Ammon's horn (tissue), 1 donor: ENCODE results near the gene USP35.
A peak's percentile ranks its signal among the peaks of the same experiment; 100 is the strongest.
"Not testable (repeated sequence)": the region's sequence is repeated elsewhere in the genome, so short reads cannot be mapped to it uniquely, and the experiment has no call there.

ENCODE experiments used
- DNase-seq: peaks from one replicate; pipeline ENCODE4 v3.0.0-alpha.2; 2016; ENCODE audit warnings: low spot score

The USP35 gene

DNA sequence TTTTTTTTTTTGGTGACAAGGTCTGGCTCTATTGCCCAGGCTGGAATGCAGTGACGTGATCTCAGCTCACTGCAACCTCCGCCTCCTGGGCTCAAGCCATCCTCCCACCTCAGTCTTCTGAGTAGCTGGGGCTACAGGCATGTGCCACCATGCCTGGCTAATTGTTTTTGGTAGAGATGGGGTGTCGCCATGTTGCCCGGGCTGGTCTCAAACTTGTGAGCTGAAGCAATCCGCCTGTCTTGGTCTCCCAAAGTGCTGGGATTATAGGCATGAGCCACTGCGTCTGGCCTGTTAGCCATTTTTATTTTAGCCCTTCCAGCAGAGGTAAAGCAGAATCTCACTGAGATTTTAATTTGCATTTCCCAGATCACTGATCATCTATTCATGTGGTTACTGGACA lies 44.3 kb downstream of the USP35 start:
- not testable (repeated sequence) for DNase-seq

DNA sequence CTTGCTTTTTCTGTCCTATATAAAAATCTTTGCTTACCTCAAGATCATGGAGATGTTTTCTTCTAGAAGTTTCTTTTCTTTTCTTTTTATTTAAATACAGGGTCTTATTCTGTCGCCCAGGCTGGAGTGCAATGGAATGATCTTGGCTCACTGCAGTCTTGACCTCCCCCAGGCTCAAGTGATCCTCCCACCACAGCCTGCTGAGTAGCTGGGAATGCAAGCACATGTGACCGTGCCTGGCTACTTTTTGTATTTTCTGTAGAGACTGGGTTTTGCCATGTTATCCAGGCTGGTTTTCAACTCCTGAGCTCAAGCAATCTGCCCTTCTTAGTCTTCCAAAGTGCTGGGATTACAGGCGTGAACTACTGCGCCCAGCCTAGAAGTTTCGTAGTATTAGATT lies 45.3 kb downstream of the USP35 start:
- no peak for DNase-seq

DNA sequence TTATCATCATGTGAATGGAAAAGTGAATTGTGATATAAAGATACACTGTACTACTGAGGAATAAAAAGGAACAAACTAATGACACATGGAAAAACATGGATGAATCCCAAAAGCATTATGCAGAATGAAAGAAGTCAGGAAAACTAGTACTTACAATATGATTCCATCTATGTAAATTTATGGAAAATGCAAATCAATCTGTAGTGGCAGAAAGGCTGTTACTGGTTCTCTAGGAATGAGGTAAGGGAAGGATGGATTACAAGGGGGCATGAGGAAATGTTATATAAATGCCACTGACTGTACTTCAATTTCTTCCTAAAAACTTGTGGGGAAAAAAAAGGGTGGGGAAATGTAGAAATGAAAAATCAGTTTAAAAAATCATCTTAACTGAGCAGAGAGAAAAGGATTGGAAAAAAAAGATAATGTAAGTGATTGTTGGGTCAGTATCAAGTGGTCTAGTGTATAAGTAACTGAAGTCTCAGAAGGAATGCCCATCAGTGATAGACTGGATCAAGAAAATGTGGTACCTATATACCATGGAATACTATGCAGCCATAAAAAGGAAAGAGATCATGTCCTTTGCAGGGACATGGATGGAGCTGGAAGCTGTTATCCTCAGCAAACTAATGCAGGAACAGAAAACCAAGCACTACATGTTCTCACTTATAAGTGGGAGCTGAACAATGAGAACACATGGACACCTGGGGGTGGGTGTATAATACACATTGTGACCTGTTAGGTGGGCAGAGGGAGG lies 48.8 kb downstream of the USP35 start:
- DNase-seq: no peak

DNA sequence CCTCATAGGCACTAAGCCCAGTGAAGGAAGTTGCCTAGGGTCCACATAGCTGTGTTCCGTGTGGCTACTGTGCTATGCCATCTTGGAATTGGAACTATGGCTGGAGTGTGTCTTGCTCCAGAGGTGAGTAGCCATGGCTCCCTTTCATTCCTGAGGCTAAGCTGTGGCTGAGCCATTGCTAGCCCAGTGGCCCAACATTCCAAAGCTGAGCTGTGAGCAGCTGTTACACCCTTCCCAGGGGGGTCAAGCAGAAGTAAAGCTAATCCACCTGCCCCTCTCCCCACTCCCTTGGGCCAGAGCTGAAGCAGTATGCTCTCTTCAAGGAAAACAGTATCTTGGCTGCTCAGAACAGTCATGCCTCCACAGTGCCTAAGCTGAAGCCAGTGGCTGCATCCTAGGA lies 51.1 kb downstream of the USP35 start:
- no peak for DNase-seq

DNA sequence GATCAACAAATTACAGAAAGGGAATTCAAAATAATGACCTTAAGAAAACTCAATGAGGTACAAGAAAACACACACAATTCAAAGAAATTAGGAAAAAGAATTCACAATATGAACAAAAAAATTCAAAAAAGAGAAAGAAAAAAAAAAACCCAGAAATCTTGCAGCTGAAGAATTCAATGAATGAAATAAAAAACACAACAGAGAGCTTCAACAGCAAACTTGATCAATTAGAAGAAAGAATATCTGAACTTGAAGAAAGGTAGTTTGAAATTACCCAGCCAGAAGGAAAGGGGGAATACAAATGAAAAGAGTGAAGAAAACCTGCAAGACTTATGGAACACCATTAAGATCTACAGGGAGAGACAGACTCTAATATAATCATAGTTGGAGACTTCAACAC lies 52.8 kb downstream of the USP35 start:
- DNase-seq: no peak

DNA sequence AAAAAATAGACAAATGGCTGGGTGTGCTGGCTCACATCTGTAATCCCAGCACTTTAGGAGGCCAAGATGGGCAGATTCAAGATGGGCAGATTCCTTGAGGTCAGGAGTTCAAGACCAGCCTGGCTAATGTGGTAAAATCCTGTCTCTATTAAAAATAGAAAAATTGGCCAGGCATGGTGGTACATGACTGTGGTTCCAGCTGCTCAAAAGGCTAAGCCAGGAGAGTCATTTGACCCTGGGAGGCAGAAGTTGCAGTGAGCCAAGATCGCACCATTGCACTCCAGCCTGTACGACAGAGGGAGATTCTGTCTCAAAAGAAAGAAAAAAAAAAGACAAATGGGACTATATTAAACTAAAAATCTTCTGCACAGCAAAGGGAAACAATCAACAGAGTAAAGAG lies 55.4 kb downstream of the USP35 start:
- no peak for DNase-seq

DNA sequence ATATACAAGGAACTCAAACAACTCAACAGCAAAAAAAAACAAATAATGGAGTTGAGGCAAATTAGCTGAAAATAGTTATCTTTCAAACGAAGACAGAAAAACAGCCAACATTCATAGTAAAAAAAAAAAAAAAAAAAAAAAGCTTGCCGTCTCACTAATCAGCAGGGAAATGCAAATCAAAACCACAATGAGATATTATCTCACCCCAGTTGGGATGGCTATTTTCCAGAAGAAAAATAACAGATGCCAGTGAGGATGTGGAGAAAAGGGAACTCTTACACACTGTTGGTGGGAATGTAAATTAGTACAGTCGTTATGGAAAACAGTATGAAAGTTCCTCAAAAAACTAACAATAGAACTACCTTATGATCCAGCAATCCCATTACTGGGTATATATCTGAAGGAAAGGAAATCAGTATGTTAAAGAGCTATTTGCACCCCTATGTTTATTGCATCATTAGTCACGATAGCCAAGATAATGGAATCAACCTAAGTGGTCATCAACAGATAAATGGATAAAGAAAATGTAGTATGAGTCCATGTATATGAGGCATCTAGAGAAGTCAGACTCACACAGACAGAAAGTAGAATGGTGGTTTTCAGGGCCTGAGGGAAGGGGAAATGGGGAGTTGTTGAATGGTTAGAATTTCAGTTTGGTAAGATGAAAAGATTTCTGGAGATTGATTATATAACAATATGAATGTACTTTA lies 56.0 kb downstream of the USP35 start:
- no peak for DNase-seq

DNA sequence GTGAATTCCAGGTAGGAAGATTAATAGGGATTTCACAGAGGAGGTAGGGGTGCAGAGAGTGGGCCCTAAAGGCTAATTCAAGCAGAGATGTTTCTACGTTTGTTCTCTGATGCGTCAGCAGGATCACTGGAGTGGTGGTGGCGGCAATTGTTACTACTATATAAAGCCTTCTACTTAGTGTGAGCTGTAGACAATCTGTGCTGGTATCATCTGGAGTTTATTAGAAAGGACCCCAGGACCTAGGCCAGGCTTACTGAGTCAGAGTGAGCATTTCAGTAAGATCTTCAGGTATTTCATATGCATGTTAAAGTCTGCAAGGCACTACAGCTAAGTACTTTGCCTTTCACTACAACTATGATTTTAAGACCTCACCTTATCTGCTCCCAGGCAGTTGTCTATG lies 59.5 kb downstream of the USP35 start:
- DNase-seq: no peak

DNA sequence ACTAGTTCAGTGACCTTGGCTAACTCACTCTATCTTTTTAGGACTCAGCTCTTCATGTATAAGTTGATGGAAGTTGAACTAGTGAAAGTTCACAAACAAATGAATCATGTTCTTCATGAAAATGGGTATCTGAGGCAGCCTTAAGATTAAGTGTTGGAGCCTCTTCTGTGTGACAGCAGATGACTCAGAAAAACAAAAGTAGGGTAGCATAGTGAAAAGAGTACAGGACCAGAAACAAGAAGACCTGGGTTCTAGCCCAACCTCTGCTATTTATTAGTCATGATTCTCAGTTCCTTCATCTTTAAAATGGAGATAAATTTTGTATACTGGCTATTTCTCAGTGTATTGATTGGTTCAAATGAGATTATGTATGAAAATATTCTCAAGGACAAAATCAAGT lies 60.2 kb downstream of the USP35 start:
- no peak for DNase-seq

DNA sequence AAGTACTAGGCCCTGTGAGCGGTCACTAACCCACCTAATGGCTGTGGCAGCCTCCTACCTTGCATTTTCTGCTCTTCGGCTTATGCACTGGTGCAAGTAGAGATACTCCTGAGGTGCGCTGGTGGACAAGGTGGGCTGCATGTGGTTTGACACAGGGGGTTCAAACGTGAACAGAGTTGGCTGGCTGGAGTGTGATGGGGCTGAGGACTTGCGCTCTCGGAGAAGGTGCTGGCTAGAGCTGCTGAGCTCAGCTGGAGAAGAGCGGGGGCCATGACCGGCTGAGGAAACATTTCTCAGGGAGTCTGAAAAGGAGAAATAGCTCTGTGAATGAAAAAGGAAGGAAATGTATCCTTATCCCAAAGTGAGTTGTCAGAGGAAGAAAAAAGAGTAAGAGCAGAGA lies 61.4 kb downstream of the USP35 start:
- DNase-seq: no peak

DNA sequence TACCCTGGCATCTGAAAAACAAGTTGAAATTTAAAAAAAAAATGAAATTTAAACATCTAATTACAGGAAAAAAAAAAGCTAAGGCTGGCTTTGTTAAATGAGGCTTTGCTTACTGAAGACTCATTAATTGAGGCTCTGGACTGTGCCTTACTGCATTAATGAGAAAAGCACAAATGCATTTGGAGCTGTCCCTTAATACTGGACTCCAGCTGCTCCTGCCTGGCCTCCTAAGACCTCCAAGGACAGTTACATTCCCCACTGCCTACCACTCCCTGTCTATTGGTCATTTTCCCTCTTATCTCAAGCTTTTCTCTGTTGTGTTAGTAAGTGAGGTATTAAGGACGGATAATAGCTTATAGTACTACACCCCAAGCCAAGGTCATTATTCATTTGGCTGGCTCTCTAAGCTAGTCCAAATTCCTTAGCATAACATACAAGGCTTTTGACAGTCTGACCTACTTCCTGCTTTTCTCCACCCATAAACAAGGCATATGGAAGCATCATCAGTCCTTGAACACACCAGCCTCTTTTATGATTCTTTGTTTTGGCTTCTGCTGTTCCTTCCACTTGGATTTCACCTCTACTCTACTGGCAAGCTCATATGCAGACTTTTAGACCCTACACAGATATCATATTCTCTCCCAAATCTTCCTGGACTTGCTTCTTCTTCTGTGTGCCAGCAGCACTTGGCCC lies 62.5 kb downstream of the USP35 start:
- DNase-seq: no peak

DNA sequence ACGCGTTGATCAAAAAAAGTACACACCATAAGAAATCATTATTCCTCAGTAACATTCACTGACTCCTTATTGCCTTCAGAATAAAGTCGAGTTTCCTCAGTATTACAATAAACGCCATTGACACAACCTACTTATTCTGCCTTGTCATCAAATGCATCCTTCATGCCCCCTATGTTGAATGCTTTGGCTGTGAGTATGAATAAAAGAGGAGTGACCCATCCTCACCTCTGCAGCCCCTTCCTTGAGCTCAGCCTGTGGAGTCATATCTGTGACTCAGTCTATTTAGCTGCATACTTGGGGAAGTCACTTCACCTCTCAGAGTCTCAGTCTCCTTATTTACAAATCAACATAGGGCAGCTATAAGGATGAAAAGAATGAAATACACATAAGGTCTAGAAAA lies 65.1 kb downstream of the USP35 start:
- DNase-seq: no peak

DNA sequence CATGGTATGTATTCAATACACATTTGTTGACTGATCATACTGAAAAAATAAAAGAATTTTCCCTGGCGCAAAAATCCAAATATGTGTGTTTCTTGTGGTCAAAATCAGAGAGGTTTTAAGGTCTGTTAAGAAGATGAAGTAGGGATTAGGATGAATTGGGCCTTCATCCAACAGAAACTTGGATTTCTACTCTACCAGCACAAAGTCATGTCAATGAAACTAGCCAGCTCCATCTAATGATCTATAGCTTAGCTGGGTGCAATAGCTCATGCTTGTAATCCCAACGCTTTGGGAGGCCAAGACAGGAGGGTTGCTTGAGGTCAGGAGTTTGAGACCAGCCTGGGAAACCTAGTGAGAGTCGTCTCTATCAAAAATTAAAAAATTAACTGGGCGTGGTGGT lies 65.5 kb downstream of the USP35 start:
- DNase-seq: no peak

DNA sequence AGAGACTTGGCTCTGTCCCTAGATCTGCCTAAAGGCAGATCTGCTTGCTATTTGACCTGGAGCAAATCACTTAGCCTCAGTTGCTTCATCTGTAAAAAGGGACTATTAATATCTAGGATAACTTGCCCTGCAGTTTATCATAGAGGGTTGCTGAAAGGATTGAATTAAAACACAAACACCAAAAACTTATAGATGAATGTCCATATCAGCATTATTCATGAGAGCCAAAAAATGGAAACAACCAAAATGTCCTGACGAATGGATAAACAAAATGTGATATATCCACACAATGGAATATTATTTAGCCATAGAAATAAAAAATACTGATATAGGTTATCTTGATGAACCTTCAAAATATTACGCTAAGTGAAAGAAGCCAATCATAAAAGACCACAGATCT lies 67.2 kb downstream of the USP35 start:
- no peak for DNase-seq

DNA sequence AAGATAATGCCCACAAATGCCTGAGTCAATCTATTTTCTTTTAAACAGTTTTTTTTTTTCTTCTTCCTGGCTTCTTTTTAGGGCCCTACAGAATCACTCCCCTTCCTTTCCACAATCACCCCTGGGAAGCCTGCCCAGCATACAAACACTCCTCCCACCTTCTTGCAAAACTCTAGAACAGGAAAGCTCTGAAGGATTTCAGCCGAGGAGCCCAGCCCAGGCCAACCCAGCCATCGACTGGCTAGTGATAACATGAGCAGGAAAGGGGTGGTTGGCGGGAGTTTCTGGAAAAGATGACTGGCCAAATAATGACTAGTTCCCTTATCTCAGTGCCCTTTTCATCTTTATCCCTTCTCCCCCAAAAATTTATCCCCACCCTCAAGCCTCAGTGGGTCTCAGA lies 68.2 kb downstream of the USP35 start:
- peak; percentile 45 for DNase-seq

DNA sequence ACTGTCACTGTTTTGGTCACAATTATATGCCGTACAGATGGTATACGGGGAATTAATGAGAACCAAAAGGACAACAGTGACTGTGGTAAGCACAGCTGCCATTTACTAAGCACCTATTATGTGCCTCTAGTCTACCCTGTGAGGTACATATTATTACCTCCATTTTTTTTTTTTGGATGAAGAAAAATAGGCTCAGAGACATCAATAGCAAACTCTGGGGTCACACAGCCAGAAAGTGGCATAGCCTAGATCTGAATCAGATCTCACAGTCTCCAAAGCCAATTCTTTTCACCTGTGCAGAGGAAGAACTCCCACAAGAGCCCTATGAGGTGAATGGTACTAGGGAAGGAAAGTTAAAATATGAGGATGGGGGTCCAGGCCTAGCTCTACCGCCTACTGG lies 68.9 kb downstream of the USP35 start:
- no peak for DNase-seq

DNA sequence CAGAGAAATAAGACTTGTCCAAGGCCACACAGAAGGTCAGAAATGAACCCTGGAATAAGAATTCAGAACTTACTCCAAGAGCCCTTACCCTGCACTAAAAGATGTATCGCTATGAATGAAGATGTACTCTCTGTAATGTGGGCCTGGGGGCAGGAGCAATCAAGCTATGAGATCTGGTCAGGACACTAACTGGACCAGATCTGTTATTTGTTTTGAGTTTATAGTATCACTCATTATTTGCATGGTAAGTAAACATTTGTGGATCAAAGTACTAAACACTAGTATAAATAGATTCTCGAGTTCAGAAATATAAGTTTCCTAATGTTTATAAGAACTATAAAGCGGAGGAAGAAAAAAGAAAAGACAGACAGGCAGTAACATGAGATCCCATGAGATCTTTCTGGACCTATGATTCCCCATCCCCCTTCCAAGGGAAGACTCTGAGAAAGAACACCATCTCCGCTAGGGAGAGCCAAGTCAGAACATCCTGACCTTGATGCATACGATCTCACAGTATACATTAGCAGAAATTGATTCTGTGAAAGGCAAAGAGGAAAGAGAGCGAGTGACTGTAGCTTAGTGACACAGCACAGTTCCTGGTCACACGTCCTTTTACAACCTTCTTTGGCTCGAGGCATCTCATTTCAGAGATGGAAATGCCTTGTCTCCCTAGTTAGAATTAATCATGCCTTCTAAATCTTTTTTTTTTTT lies 71.2 kb downstream of the USP35 start:
- DNase-seq: no peak

DNA sequence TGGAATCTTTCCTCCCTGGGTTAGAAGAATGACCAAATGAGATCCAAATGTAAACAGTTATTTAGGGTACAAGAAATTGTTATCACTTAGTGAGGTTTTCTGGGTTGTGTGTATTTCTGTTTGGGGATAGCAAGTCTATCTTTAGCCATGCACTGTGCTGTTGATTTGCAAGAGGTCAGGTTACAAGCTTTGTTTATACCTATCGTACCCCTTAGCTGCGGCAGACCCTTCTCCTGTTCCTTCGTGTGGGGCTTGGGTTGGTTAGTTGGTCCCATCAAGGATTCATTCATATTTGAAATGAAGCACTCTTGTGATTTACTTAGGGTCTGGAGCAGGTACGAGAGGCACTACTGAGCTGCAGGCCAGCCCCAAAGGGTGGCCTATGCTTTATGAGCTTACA lies 72.6 kb downstream of the USP35 start:
- no peak for DNase-seq

DNA sequence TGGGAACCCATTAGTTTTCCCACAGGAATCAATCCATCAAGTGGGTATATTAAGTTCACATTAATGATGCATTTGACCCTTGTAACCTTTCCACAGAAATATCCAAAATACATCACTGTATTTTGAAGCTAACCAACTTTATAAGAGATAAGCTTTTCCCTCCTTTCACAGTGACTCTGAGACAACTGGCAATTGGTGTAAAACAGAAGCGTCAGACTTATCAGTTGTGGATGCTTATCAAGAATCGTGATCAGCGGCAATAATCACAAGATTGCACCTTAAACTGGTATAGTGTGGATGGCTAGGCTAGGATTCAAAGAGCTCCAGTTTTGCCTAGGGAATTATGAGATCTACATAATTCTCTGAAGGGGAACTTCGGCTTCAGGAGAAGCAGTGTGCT lies 73.1 kb downstream of the USP35 start:
- DNase-seq: no peak

DNA sequence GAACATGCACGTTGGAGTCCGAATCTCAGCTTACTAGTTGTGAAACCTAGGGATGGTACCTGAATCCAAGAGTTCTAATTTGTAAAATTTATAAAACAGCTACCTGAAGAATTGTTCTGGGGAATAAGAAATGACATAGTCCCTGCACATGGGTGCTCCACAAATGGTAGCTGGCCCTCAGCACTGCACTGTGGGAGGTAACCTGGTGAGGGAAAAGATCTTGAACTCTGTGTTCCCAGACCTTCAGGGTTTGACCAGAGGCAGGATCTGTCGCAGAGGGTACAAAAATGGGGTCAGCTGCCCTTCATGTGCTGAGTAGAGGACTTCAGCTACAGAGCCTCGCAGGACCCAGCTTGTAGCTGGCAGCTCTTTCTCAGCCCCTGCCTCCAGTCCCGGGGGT lies 73.5 kb downstream of the USP35 start:
- DNase-seq: no peak

DNA sequence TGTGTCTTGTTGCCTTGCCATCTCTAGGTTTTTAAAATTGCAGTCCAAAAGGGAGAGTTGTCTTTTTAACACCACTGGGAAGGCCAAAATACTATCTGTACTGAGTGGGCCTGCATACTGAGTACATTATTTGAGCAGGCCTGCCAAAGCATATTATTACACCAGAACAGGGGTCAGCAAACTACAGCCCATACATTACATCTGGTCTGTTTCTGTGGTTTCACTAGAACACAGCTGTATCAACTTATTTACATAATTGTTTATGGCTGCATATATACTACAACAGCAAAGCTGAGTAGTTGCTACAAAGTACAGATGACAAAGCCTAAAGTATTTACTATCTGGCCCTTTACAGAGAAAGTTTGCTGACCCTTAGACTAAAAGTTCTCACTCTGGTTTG lies 74.0 kb downstream of the USP35 start:
- no peak for DNase-seq
